Tibial artery (tissue), 4 donors: ENCODE measurements around the gene TTC31.
A peak's percentile ranks its signal among the peaks of the same experiment; 100 is the strongest.

Experiments
- DNase-seq, 2 donors: peaks; one replicate each; pipeline ENCODE4 v3.0.0-alpha.2; 2019
- H3K27ac ChIP-seq, 2 donors: fragments of 200-600 bp; sonication (generic) in 1 of 2; 1 replicate in 1 of 2; 2 replicates in 1 of 2; pipeline ENCODE4 v1.5.1; 2018 to 2019; ENCODE audit warnings: mild to moderate bottlenecking in 1 of 2
- H3K27me3 ChIP-seq, 2 donors: fragments of 200-600 bp; sonication (generic) in 1 of 2; one replicate each; pipeline versions ENCODE4 v1.5.1 to v1.6.0; 2016 to 2019
- H3K36me3 ChIP-seq, 3 donors: fragments of 200-600 bp; sonication (generic) in 2 of 3; one replicate each; pipeline ENCODE4 v1.5.1; 2016 to 2019; ENCODE audit warnings: mild to moderate bottlenecking in 2 of 3
- H3K4me1 ChIP-seq, 4 donors: fragments of 200-600 bp; sonication (generic) in 2 of 4; 1 replicate in 3 of 4; 2 replicates in 1 of 4; pipeline ENCODE4 v1.5.1; 2016 to 2019
- H3K4me3 ChIP-seq, 2 donors: fragments of 200-600 bp; sonication (generic) in 1 of 2; 1 replicate in 1 of 2; 2 replicates in 1 of 2; pipeline ENCODE4 v1.5.1; 2018 to 2019; ENCODE audit warnings: mild to moderate bottlenecking in 2 of 2
- H3K9me3 ChIP-seq, 3 donors: fragments of 200-600 bp; sonication (generic) in 1 of 3; one replicate each; pipeline ENCODE4 v1.5.1; 2016 to 2019
- intact Hi-C: fragments of 100-400 bp; cut with DNase I; formaldehyde crosslinking; loops from one replicate; pipeline ENCODE4 v1.15.0; 2023; ENCODE audit warnings: low total_unique reads
- TF ChIP-seq, protein P1 (sequence below), 2 experiments: fragments of 200-600 bp in 1 of 2; fragments of 450-650 bp in 1 of 2; IDR thresholded peaks; one replicate each; pipeline ENCODE4 v1.5.1; 2017 to 2019; ENCODE audit warnings: antibody characterized with exemption in 2 of 2, mild to moderate bottlenecking in 1 of 2, moderate library complexity in 1 of 2

Gene TTC31

DNA sequence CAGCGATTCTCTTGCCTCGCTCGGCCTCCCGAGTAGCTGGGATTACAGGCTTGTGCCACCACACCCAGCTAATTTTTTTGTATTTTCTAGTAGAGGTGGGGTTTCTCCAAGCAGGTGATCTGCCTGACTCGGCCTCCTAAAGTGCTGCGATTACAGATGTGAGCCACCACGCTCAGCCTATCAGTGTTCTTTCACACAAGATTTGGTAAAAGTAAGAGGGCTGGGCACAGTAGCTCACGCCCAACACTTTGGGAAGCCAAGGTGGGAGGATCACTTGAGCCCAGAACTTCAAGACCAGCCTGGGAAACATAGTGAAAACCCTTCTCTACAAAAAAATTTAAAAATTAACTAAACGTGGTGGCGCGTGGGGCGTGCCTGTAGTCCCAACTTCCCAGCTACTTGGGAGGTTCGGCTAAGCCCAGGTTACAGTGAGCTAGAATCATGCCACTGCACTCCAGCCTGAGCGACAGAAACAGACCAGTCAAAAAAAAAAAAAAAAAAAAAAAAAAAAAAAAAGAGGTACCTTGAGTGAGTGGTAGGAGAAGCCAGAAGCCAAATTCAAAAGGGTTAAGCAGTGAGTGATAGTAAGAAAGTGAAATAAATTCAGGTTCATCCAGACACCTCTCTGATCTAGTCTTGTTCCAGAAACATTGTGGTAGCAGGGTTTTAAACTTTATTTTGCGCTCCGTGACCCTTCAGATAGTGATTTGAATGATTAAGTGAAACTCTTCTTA is 11.4 kb upstream of the TTC31 start:
- H3K27ac ChIP-seq, result peak overlapping the region; percentile 78 to 85
- TF ChIP-seq, protein P1, sequence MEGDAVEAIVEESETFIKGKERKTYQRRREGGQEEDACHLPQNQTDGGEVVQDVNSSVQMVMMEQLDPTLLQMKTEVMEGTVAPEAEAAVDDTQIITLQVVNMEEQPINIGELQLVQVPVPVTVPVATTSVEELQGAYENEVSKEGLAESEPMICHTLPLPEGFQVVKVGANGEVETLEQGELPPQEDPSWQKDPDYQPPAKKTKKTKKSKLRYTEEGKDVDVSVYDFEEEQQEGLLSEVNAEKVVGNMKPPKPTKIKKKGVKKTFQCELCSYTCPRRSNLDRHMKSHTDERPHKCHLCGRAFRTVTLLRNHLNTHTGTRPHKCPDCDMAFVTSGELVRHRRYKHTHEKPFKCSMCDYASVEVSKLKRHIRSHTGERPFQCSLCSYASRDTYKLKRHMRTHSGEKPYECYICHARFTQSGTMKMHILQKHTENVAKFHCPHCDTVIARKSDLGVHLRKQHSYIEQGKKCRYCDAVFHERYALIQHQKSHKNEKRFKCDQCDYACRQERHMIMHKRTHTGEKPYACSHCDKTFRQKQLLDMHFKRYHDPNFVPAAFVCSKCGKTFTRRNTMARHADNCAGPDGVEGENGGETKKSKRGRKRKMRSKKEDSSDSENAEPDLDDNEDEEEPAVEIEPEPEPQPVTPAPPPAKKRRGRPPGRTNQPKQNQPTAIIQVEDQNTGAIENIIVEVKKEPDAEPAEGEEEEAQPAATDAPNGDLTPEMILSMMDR (IDR thresholded peaks at IDR 0.05), result no peak

DNA sequence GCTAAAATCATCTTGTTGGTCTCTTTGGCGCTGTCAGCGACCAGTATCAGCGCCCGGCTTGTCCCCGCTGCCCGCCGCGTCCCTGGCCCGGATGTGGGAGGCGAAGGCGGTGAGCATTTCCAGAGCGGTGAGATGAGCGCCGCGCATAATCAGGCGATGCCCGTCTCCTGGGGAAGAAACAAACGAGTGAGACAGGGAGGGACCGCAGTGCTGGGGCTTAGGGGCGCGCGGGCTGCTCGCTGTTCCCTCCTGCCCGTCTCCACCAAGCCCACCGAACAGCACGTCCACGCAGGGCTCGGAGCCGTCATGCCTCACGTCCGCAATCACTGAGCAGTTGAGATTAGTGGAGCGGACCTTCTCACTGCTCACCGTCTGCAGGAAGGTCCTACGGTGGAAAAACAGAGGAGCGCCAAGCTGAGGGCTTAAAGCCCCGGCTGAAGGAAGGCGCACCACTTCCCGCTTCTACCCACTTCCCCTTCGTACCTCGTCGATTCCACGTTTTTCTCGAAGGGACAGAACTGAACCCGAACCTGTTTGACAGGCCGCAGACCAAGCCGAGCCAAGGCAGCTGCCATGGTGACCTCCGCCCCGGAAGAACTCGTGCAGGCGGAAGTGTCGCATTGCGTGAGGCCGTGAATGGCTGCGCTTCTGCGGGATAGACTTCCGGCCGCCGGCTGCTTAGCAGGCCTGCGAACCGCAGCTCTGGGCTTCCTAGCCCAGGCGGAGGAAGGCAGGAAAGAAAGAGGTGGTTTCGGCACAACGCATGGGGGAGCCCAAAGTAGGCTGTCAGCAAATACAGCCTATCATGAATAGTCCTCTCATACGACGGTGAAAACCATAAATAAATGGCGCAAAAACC is 10.6 kb upstream of the TTC31 start, which contains the start of gene MRPL53:
TSS of gene MRPL53 (minus strand) at position 595 of the 859 bp plus-strand sequence. CDS start at position 575, 20 bp downstream.
- no peaks in the 10 kb centered on the region for H3K9me3 ChIP-seq
- TF ChIP-seq, protein P1 (IDR thresholded peaks at IDR 0.05), result peak in 1 of 2 experiments; percentile 2
- H3K4me1 ChIP-seq, result peaks cover 0 to 25% (median 13%) of the 10 kb centered on the region in 4 donors
- intact Hi-C loops, result no loop called here
- peak; percentile 94 to 95 for DNase-seq
- peaks cover 13 to 32% (median 15%) of the 10 kb centered on the region in 3 donors for H3K36me3 ChIP-seq
- H3K27me3 ChIP-seq, result no peaks in the 10 kb centered on the region
- H3K4me3 ChIP-seq, result peak within 1 kb of the TSS; percentile 61 to 69
- peak within 1 kb of the TSS; percentile 78 to 85 for H3K27ac ChIP-seq

More for the DNA sequence above, 11.4 kb upstream of the TTC31 start:
- H3K4me3 ChIP-seq, result peak overlapping the region; percentile 61 to 69
- H3K4me1 ChIP-seq, result peaks cover 0 to 25% (median 13%) of the 10 kb centered on the region in 4 donors
- H3K9me3 ChIP-seq, result no peaks in the 10 kb centered on the region
- H3K27me3 ChIP-seq, result no peaks in the 10 kb centered on the region
- DNase-seq, result no peak
- peaks cover 13 to 29% (median 15%) of the 10 kb centered on the region in 3 donors for H3K36me3 ChIP-seq
- intact Hi-C loops, result no loop called here

DNA sequence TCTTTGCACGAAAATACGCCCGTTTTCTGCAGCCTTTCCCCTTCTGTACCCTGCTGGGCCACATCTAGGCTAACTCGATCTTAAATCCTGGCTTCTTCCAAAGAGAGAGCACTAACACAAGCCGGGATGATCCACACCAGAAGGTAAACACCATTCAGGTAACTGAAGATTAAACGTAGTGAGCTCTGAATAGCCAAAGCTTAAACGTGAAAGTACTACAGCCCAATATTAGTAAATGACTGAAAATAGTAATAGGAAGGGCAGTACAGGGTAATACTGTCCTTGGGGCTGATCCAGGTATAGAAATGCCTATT is 10.0 kb upstream of the TTC31 start:
- Histone ChIP-seq H3K36me3 (peaks cover 15 to 38% (median 15%) of the 10 kb centered on the region in 3 donors), H3K9me3 (no peaks in the 10 kb centered on the region), H3K4me1 (peaks cover 0 to 25% (median 13%) of the 10 kb centered on the region in 4 donors), H3K27me3 (no peaks in the 10 kb centered on the region), H3K4me3 (peak overlapping the region; percentile 61 to 69), H3K27ac (peak overlapping the region; percentile 78 to 85)
- intact Hi-C loops, result no loop called here
- TF ChIP-seq, protein P1 (IDR thresholded peaks at IDR 0.05), result no peak
- no peak for DNase-seq

DNA sequence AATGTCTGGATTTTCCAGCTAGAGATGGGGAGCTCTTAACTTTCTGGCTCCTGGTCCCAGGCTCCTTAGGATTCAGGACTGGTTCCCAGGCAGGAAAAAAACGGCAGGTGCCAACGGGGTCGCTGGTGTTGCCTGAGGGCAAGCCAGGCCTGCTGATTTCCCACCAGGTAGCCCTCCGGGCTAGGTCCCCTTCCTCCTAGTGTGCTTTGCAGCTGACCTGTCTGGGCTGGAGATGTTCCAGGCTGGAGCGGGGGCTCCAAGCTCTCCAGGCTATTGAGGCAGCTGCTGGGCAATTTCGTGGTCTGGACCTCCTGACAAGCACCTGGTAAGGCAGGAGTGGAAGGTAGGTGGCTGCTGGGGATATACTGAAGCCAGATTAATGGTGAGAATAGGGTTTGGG is 8.4 kb upstream of the TTC31 start:
- peaks cover 15 to 43% (median 26%) of the 10 kb centered on the region in 3 donors for H3K36me3 ChIP-seq
- no peak overlapping the region for H3K27ac ChIP-seq
- H3K4me3 ChIP-seq, result no peak overlapping the region
- no peak for DNase-seq
- no peaks in the 10 kb centered on the region for H3K27me3 ChIP-seq
- intact Hi-C loops, result no loop called here
- no peaks in the 10 kb centered on the region for H3K9me3 ChIP-seq
- TF ChIP-seq, protein P1 (IDR thresholded peaks at IDR 0.05), result no peak
- H3K4me1 ChIP-seq, result peaks cover 0 to 25% (median 13%) of the 10 kb centered on the region in 4 donors

DNA sequence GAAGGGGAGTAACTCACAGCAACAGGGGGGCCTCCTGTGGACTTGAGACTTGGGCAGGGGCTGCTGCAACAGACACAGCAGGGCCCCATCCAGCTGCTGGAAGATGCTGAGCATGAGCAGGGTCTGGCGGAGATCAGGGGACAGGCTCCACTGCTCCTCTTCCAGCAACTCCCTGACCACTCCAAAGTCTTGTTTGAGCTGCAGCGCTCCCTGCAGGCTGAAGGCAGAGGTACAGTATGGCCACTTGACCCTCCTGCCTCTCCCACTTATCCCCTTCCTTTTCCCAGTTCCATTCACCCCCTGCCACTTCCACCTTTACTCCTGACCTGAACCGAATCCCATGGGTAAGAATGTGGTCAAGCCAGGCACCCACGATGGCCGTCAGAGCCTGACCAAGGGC is 8.0 kb upstream of the TTC31 start:
- Histone ChIP-seq H3K36me3 (peaks cover 15 to 47% (median 26%) of the 10 kb centered on the region in 3 donors), H3K9me3 (no peaks in the 10 kb centered on the region), H3K4me3 (no peak overlapping the region), H3K4me1 (peaks cover 0 to 25% (median 15%) of the 10 kb centered on the region in 4 donors), H3K27ac (no peak overlapping the region), H3K27me3 (no peaks in the 10 kb centered on the region)
- DNase-seq, result no peak
- TF ChIP-seq, protein P1 (IDR thresholded peaks at IDR 0.05), result no peak
- intact Hi-C loops, result no loop called here
